Bronchial epithelial cell (primary cell): ENCODE measurements around the gene IFNA2. TPM values are rescaled to one million over a fixed set of nuclear protein-coding genes. Genes with fewer than 3 reads are reported as not detected.

Experiments used
- DNase-seq: peaks from one replicate; pipeline ENCODE4 v3.0.0-alpha.2; 2010; ENCODE audit warnings: low read depth
- FAIRE-seq: peaks from 2 replicates; lab custom pipeline; 2011; peaks lifted over from hg19 to GRCh38; lab: Jason Lieb, UNC
- H3K27me3 ChIP-seq: 2 replicates; pipeline ENCODE4 v1.5.1; 2011; ENCODE audit warnings: low read length; ENCODE audit not compliant: control insufficient read depth, insufficient read depth
- H3K36me3 ChIP-seq: 2 replicates; pipeline ENCODE4 v1.5.1; 2011; ENCODE audit warnings: low read length; ENCODE audit not compliant: control insufficient read depth, insufficient read depth
- H3K4me3 ChIP-seq: 2 replicates; pipeline ENCODE4 v1.5.1; 2011; ENCODE audit warnings: mild to moderate bottlenecking, low read depth, low read length, control low read depth
- total RNA-seq: library from RNA; depleted of rRNA; stranded (reverse); fragments of >200 nt; gene quantifications from 2 replicates; pipeline ENCODE4 v1.2.1, GENCODE V29; 2014
- TF ChIP-seq, protein P1 (sequence below): IDR thresholded peaks from 2 replicates; pipeline ENCODE4 v1.5.1; 2011; ENCODE audit warnings: mild to moderate bottlenecking, moderate library complexity, low read length, control low read depth, inconsistent platforms; ENCODE audit not compliant: insufficient read depth, severe bottlenecking

Gene IFNA2
- total RNA-seq, 1 donor from 2014 or later, result not detected

GRCh38 chr9:21362287-21362686 is 22.9 kb downstream of the IFNA2 start:
- FAIRE-seq (no peak), DNase-seq (no peak)
- TF ChIP-seq, protein P1, sequence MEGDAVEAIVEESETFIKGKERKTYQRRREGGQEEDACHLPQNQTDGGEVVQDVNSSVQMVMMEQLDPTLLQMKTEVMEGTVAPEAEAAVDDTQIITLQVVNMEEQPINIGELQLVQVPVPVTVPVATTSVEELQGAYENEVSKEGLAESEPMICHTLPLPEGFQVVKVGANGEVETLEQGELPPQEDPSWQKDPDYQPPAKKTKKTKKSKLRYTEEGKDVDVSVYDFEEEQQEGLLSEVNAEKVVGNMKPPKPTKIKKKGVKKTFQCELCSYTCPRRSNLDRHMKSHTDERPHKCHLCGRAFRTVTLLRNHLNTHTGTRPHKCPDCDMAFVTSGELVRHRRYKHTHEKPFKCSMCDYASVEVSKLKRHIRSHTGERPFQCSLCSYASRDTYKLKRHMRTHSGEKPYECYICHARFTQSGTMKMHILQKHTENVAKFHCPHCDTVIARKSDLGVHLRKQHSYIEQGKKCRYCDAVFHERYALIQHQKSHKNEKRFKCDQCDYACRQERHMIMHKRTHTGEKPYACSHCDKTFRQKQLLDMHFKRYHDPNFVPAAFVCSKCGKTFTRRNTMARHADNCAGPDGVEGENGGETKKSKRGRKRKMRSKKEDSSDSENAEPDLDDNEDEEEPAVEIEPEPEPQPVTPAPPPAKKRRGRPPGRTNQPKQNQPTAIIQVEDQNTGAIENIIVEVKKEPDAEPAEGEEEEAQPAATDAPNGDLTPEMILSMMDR, result no peak

DNA sequence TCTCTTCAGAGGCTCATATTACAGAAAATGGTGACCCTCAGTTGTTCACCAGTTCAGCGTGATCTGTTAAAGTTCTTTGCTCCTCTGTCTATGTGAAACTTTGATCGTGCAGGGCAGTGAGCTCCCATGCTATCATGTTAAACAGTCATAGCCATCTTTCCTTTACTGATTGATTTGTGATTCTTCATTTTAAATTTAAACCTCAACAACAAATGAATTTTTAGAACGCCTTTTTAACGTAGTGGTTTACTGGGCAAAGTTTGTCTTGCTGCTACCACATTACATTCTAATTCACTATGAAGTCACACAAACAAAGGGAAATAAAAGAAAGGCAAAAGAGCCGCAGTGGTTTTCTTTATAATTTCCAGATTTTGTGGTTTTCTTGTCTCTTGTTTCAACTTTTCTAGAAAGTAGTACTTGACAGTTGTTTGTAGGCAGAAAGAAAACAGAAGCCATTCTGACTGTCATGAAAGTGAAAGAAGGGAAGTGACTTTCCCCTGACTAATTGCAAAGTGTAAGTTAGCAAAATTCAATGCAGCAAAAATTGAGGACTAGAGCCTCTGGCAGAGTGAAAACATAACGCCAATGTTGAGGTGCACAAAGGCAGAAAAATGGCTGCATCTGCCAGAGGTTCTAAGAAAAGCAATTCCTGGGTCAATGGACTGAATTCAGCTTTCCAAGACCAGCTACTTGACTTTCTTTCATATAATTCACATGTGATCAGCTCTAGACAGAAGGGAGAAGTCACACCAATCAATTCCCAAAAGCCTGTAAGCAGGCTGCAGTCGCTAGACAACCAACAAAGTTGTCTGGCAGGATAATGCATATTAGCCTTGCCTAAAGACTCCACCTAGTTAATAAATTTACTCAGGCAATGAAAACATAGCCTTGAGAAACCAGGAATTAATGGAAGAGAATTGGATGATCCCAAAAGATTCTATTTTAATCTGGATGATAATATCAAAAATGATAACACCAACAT is 27.4 kb downstream of the IFNA2 start:
- FAIRE-seq, result no peak
- Histone ChIP-seq H3K27me3 (peaks cover 3% of the 10 kb centered on the region), H3K4me3 (no peak overlapping the region), H3K36me3 (no peaks in the 10 kb centered on the region)
- DNase-seq, result no peak
- TF ChIP-seq, protein P1, result no peak

More at GRCh38 chr9:21362287-21362686, 22.9 kb downstream of the IFNA2 start:
- H3K36me3 ChIP-seq, result no peaks in the 10 kb centered on the region
- H3K4me3 ChIP-seq, result no peak overlapping the region
- peaks cover 7% of the 10 kb centered on the region for H3K27me3 ChIP-seq

DNA sequence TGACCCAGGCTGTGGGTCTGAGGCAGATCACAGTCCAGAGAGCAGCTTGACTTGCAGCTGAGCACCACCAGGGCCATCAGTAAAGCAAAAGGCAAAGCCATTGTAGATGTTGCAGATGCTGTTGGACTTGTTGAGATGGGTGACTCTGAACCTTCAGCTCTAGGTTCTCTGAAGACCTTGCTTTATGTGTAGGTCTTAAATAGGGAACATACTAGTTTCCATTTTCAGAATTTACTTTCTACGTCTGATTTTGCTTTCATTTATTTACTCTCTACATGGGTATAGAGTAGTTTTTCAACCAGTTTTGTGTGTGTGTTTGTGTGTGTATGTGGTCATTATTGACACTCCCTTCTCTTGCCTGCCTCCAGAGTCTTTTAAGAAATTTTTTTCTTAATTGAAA is 34.4 kb downstream of the IFNA2 start, which contains the start of gene IFNA6:
Gene IFNA6, minus strand, starts transcription at position 101 of the 400 bp plus-strand sequence. Its CDS starts 0 bp downstream, at position 101.
- FAIRE-seq, result peak; percentile 18
- TF ChIP-seq, protein P1, result no peak
- no peak for DNase-seq
- H3K27me3 ChIP-seq, result peaks cover 6% of the 10 kb centered on the region
- H3K36me3 ChIP-seq, result no peaks in the 10 kb centered on the region
- no peak within 1 kb of the TSS for H3K4me3 ChIP-seq

- TF ChIP-seq, protein P1, result no peak
- Histone ChIP-seq H3K27me3 (peaks cover 6% of the 10 kb centered on the region), H3K4me3 (no peak overlapping the region), H3K36me3 (no peaks in the 10 kb centered on the region)
- DNase-seq, result no peak
- no peak for FAIRE-seq
These were observed 36.7 kb downstream of the IFNA2 start for GRCh38 chr9:21348430-21348970.

DNA sequence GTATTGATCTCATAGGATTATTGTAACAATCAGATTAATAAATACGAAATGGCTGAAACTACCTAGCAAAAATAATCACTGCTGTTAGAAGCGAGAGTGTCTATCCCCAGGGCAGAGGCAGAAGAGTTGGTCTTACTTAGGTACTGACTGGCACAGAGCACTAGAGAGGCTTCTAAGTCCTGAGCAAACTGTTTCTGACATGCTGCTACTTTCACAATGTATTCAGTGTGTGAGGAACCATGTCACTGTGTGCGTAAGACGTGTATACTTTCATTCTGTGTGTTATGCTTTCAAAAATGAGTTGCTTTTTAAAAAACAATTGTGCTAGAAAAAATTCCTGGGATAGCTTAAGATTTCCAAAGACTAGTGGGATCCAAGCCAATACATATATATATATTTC is 44.5 kb downstream of the IFNA2 start:
- Histone ChIP-seq H3K4me3 (no peak overlapping the region), H3K36me3 (no peaks in the 10 kb centered on the region), H3K27me3 (no peaks in the 10 kb centered on the region)
- TF ChIP-seq, protein P1, result no peak
- FAIRE-seq, result no peak
- no peak for DNase-seq
